CD4-positive, alpha-beta T cell treated with Interleukin-15 for 4 hours (primary cell): ENCODE measurements around the gene NRXN3.

Experiments
- DNase-seq: peaks from one replicate; pipeline ENCODE4 v3.0.0-alpha.2; 2020; ENCODE audit warnings: low spot score

NRXN3 gene

GRCh38 chr14:79363291-79363690 is 1193.1 kb downstream of the NRXN3 start:
- no peak for DNase-seq

DNA sequence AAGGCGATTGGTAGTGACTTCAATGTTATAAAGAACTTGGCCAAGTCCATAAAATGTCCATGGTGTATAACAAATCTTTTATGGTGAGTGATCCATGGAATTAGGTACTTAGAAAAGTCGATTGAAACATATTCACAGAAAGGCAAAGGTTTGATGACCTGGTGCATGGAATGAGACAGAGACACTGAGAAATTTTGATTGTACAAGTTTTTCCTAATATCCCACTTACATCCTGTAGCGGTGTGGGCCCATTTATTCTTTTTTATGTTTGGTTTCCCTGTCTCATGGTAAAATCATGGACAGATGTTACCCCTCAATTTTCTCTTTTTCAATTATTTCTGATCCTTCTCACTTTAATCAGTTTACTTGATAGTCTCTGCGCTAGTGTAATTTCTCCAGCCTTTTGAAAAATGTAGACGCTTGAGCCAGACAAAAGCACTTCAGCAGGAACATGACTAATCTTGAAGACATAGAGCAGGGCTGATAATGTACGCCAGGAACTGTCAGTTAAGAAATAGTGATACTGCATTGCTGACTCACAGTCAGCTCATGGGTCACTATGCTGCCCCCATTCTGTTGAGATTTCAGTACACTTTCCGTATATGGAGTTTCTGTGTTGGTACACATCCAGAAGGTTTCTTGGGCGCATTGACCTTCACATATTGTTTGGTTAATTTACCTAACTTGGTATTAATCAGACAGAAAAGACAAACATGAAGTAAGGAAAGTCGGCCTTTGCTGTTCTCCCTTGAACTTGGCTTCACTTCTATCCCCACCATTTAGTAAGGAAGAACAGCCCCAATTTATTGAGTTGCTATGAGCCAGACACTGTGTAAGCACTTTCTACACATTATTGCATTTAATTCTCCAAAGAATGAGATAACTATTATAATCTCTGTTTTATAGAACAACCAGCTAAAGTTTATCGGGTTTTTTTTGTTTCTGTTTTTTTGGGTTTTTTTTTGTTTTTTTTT is 1199.5 kb downstream of the NRXN3 start:
- no peak for DNase-seq

GRCh38 chr14:79370969-79371368 is 1200.8 kb downstream of the NRXN3 start:
- DNase-seq: no peak

GRCh38 chr14:79373451-79373850 is 1203.3 kb downstream of the NRXN3 start:
- DNase-seq: no peak

DNA sequence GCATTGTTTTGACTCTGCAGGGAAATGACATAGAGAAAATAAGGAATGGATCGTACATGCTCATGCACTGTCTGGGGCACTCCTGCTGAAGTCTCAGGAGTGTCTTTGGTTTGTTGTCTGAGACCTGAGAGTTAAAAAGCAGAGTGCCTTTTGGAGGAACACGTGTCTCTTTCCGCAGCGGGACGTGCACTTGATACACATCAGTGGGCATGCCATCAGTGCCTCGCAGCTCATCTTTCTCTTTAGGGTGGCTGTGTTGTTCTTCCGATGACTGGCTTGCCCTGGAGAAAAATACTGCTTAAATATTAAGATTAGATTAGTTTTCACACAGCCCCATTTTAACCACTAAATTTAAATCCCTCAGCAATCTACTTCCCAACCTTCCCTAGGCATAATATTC is 1205.2 kb downstream of the NRXN3 start:
- no peak for DNase-seq

GRCh38 chr14:79376557-79376956 is 1206.4 kb downstream of the NRXN3 start:
- no peak for DNase-seq

GRCh38 chr14:79378020-79378419 is 1207.8 kb downstream of the NRXN3 start:
- no peak for DNase-seq

GRCh38 chr14:79379266-79379665 is 1209.1 kb downstream of the NRXN3 start:
- no peak for DNase-seq

DNA sequence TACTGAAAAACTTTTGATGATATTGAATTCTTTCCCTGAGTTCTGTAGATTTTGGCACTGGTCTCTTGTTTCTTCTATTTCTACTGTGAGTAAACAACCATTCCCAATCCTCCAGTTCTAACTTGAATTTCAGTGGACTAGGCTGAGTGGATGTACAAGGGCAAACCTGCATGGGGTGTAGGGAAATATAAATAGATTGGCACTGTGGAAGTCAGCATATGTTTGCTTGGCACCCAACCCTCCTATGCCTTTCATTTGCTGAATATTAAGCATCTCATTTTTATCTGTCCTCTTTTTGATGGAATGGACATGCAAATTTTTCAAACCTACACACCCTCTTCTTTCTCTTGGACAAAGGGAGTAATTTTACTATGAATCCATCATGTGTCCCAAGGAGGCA is 1212.9 kb downstream of the NRXN3 start:
- no peak for DNase-seq

DNA sequence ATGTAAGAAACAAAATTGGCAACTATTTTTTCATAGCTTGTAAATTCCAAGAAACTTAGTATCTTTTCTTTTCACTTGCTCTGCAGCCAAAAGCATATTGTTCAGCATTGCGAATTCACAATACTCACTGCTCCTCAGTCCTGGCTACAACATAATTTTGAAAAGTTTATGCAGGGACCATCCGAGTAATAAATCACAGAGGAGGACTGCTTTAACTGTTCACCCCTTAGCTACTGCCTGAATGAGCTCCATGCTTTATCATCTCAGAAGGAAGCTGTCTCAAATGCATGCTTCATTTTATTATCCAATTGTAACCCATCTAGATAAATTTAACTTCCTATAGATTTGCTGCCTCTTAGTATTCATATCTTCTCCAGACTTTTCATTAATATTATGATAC is 1213.3 kb downstream of the NRXN3 start:
- no peak for DNase-seq

GRCh38 chr14:79395061-79395460 is 1224.9 kb downstream of the NRXN3 start:
- DNase-seq: no peak

- DNase-seq: no peak
Observed at GRCh38 chr14:79404874-79405511, 1234.8 kb downstream of the NRXN3 start.

DNA sequence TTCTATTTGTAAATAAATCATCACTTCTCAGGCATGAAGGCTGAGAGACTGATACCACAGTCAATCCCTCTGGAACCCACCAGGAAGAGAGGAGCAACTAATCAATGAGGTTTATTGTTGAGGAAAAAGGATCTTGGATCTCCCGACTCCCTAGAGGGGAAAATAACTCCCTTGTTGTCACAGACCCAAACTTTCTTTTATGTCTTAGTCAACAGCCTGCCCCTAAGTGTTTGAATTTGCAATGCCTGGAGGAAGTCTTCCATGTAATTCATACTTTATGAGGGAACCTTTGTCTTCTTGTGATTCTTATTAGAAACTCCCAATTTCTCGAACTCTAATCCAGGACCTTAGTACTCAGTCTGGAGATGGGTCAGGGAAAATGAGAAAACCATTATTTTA is 1235.3 kb downstream of the NRXN3 start:
- DNase-seq: no peak

- DNase-seq: no peak
Observed at GRCh38 chr14:79407572-79407971, 1237.4 kb downstream of the NRXN3 start.

DNA sequence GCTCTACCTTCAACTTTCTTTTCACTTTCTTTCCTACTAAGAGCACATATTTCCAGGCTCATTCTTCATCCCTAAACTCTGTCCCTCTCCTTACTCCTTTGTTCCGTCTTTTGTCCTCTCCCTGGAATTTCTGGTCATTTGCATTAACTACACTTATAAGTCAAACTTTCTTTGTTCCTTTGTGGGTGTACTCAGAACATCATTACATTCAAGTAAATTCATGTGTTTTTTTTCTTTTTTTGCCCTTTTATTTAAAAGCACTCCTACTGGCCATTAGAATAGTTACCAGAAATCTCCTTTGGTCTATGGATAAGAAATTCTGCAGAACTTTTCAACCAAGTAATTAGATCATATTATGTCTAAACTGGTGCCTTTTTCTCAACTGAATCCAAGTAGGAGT is 1238.5 kb downstream of the NRXN3 start:
- no peak for DNase-seq

DNA sequence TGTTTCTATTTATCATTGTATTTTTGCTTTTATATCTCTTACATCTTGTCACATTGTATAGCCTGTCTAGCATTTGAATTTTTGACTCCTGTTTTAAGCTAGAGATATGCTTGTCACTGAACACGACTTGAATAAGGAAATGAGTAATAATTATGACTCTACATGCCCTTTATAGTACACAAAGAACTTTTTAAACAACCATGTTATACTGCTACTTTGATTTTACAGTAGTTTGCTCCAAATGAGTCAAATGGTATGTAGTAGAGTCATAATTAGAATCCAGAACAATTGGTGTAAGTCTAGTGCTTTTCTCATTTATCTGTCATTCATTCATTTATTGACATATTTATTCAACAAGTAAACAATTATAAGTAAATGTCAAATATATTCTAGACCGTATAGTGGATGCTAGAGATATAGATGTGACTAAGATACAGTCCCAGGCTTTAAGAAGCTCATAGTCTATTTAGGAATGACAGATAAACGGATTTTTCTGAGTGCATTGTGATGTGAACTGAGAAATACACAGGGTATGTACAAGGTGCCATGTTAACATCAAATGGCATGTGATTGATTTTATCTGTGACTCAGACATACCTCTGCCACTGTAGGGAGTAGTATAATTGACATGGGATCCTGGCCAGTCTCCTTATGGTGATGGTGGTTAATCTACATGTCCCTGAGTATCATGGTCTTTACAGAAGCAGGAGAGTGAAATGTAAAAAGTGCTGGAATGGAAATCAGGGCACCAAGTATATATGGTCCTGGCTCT is 1241.4 kb downstream of the NRXN3 start:
- no peak for DNase-seq

DNA sequence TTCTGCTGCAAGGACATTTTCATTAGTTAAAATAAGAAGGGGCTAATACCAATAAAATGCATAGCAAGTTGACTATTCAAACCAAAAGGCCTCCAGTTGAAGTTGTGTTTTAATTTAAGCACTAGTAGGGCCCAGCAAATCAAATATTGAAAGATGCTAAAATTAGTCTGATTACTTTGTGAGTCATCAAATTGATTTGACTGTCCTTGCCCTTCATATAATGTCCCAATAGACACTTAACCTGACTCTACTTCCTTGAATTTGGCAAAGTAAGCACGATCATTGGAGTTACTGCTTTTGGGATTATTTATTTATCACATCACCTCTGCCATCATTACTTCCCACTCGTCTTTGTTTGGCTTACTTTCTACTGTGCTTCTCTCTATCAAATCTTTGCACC is 1242.6 kb downstream of the NRXN3 start:
- no peak for DNase-seq

DNA sequence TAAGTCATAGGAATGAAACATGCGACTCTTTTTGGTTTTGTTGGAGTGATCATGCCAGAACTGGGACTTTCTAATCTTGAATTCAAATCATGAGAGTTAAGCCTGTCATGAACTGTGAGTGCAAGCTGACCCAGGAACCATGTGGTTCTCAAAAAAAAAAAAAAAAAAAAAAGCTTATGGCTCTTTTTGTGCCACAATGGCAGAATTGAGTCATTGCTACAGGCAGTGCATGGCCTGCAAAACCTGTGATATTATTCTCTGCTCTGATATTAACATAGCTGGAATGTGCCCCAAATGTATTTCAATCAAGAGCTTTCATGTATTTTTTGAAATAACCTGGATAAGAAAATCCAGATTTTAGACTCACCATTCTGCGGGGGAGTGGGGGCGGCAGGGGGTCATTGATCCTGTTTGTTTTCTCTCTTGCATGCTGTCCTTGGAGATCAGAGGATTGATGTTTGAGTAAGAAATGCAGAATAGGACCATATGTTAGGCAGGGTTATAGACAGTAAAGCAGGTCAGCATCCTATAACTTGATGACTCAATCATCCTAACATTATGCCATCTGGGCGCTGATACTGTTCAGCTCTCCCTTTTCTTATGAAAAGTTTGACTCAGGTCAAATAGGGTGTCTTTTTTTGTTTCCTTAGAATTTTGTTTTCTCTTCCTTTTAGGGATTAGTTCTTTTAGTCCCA is 1243.7 kb downstream of the NRXN3 start:
- DNase-seq: no peak

- no peak for DNase-seq
Observed at GRCh38 chr14:79415726-79416125, 1245.6 kb downstream of the NRXN3 start.

DNA sequence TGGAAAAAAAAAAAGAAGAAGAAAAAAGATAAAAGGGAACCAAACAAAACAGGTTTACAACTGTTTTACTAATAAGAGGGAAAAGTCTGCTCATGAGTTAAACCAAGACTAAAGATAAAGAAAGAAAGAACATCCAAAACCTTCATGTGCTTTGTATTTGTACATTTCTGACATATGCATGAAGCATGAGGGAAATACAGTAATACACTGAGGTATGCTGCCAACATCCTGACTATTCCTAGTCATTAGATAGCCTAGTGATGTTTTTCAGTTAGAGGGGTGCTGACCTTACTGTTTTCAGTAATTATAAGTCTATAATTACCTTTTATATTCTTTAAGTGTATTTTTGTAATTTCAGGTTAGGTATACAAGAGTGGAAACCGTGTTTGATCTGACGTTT is 1247.8 kb downstream of the NRXN3 start:
- DNase-seq: no peak

DNA sequence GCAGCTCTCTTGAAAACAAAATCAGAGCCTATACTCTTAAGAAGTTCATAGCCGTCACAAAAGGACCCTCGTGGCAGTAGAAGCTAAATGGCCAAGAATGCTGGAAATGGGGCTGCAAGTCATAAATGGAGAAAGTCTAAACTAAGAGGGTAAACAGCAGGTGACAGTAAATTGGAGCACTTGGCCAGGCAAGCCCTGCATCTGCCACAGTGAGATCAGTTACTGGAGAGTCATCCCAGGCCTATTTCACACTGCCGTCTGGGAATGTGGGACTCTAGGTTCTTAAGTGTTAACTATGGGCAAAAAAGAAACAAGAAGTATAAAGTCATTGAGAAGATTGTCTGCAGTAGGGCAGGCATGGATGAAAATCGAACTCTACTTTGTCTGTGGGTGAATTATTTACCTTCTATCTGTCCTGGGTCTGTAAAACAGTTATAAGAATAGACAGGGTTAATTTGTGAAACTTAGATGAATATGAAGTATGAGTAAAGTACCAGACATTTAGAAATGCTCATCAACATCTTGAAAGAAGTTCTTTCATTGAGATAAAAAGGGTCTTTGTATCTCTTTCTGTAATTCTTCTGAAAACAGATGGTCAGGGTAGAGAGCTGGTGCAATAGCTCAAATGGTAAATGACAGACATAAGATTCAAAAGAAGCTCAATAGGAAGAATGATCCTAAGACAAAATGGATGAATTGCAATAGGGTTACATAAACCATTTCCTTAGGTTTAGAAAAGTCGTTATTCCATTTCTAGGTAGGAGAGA is 1248.7 kb downstream of the NRXN3 start:
- no peak for DNase-seq
